HEK293T (cell line): ENCODE data around the gene KRTAP12-4.

Source experiments
- ARNT ChIP-seq: fragments of 450-650 bp; IDR thresholded peaks from 2 replicates; pipeline ENCODE4 v1.6.1; 2017; ENCODE audit warnings: mild to moderate bottlenecking
- BHLHE40 ChIP-seq: fragments of 450-650 bp; IDR thresholded peaks from 2 replicates; pipeline ENCODE4 v1.6.1; 2016; ENCODE audit warnings: mild to moderate bottlenecking, moderate library complexity, borderline replicate concordance
- CTBP1 ChIP-seq: fragments of 450-650 bp; IDR thresholded peaks from 2 replicates; pipeline ENCODE4 v1.6.1; 2016; ENCODE audit warnings: borderline replicate concordance
- ELF4 ChIP-seq: fragments of 450-650 bp; IDR thresholded peaks from 2 replicates; pipeline ENCODE4 v1.6.1; 2017; ENCODE audit warnings: antibody characterized with exemption
- FOXM1 ChIP-seq: fragments of 450-650 bp; IDR thresholded peaks from 2 replicates; pipeline ENCODE4 v1.6.1; 2017; ENCODE audit warnings: mild to moderate bottlenecking, borderline replicate concordance
- HDGF ChIP-seq: fragments of 450-650 bp; IDR thresholded peaks from 2 replicates; pipeline ENCODE4 v1.6.1; 2017; ENCODE audit warnings: antibody characterized with exemption, borderline replicate concordance
- L3MBTL2 ChIP-seq: fragments of 450-650 bp; conservative IDR thresholded peaks from 2 replicates; pipeline ENCODE4 v1.6.1; 2016; ENCODE audit warnings: mild to moderate bottlenecking
- LEF1 ChIP-seq: fragments of 450-650 bp; IDR thresholded peaks from 2 replicates; pipeline ENCODE4 v1.6.1; 2017; ENCODE audit warnings: mild to moderate bottlenecking, borderline replicate concordance
- NFRKB ChIP-seq: fragments of 450-650 bp; IDR thresholded peaks from 2 replicates; pipeline ENCODE4 v1.6.1; 2016; ENCODE audit warnings: mild to moderate bottlenecking, moderate library complexity
- SP1 ChIP-seq: fragments of 450-650 bp; IDR thresholded peaks from 2 replicates; pipeline ENCODE4 v1.6.1; 2017
- SUZ12 ChIP-seq: fragments of 450-650 bp; IDR thresholded peaks from 2 replicates; pipeline ENCODE4 v1.6.1; 2016; ENCODE audit warnings: mild to moderate bottlenecking
- TARDBP ChIP-seq: fragments of 450-650 bp; IDR thresholded peaks from 2 replicates; pipeline ENCODE4 v1.6.1; 2016
- ZNF384 ChIP-seq: fragments of 450-650 bp; IDR thresholded peaks from 2 replicates; pipeline ENCODE4 v1.6.1; 2016
- TF ChIP-seq, protein P1 (sequence below): fragments of 450-650 bp; IDR thresholded peaks from 2 replicates; pipeline ENCODE4 v1.6.1; 2016

DNA sequence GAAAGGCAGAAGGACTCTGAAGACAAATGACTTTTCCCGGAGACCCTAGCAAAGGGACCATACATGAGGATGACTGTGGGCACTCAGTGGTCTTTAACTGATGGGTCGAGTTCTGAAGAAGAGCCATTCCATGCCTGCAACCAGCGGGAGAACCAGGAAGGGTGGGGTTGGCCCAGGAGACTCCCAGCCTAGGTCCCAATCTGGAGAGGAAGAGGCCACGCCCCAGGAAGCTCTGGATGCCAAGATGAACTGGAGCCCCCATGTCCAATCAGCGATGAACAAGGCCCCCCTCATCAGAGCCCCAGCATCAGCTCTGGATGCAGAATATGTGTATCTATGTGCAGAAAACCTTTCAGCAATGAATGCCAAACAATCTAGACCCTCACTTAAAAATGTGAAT, 13.7 kb downstream of the KRTAP12-4 start:
- TF ChIP-seq FOXM1 (no peak), SUZ12 (no peak), SP1 (no peak), L3MBTL2 (no peak), ELF4 (no peak), ARNT (no peak), HDGF (no peak), CTBP1 (no peak), TARDBP (no peak), BHLHE40 (no peak), LEF1 (no peak), ZNF384 (no peak), NFRKB (no peak)
- TF ChIP-seq, protein P1, sequence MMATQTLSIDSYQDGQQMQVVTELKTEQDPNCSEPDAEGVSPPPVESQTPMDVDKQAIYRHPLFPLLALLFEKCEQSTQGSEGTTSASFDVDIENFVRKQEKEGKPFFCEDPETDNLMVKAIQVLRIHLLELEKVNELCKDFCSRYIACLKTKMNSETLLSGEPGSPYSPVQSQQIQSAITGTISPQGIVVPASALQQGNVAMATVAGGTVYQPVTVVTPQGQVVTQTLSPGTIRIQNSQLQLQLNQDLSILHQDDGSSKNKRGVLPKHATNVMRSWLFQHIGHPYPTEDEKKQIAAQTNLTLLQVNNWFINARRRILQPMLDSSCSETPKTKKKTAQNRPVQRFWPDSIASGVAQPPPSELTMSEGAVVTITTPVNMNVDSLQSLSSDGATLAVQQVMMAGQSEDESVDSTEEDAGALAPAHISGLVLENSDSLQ, result no peak
